NB4 (cell line): ENCODE results near the gene SEMA4G.
A peak's percentile ranks its signal among the peaks of the same experiment; 100 is the strongest.

Source experiments
- DNase-seq: peaks from one replicate; pipeline ENCODE4 v3.0.0; 2010; ENCODE audit warnings: low read depth
- H3K4me3 ChIP-seq: one replicate; pipeline ENCODE4 v1.5.1; 2011; ENCODE audit warnings: mild to moderate bottlenecking, low read depth, low read length, moderate library complexity
- CTCF ChIP-seq: IDR thresholded peaks from one replicate; pipeline ENCODE4 v1.5.1; 2012; ENCODE audit warnings: low read depth, low read length
- MAX ChIP-seq: IDR thresholded peaks from 2 replicates; pipeline ENCODE4 v1.6.1; 2011; ENCODE audit warnings: low read depth, low read length
- MYC ChIP-seq: IDR thresholded peaks from 2 replicates; pipeline ENCODE4 v1.6.1; 2011; ENCODE audit warnings: low read depth, low read length
- POLR2A ChIP-seq: IDR thresholded peaks from 2 replicates; pipeline ENCODE4 v1.6.1; 2011; ENCODE audit warnings: mild to moderate bottlenecking; ENCODE audit not compliant: insufficient read length; ENCODE audit errors: extremely low read depth

Gene SEMA4G, protein sequence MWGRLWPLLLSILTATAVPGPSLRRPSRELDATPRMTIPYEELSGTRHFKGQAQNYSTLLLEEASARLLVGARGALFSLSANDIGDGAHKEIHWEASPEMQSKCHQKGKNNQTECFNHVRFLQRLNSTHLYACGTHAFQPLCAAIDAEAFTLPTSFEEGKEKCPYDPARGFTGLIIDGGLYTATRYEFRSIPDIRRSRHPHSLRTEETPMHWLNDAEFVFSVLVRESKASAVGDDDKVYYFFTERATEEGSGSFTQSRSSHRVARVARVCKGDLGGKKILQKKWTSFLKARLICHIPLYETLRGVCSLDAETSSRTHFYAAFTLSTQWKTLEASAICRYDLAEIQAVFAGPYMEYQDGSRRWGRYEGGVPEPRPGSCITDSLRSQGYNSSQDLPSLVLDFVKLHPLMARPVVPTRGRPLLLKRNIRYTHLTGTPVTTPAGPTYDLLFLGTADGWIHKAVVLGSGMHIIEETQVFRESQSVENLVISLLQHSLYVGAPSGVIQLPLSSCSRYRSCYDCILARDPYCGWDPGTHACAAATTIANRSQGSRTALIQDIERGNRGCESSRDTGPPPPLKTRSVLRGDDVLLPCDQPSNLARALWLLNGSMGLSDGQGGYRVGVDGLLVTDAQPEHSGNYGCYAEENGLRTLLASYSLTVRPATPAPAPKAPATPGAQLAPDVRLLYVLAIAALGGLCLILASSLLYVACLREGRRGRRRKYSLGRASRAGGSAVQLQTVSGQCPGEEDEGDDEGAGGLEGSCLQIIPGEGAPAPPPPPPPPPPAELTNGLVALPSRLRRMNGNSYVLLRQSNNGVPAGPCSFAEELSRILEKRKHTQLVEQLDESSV

DNA sequence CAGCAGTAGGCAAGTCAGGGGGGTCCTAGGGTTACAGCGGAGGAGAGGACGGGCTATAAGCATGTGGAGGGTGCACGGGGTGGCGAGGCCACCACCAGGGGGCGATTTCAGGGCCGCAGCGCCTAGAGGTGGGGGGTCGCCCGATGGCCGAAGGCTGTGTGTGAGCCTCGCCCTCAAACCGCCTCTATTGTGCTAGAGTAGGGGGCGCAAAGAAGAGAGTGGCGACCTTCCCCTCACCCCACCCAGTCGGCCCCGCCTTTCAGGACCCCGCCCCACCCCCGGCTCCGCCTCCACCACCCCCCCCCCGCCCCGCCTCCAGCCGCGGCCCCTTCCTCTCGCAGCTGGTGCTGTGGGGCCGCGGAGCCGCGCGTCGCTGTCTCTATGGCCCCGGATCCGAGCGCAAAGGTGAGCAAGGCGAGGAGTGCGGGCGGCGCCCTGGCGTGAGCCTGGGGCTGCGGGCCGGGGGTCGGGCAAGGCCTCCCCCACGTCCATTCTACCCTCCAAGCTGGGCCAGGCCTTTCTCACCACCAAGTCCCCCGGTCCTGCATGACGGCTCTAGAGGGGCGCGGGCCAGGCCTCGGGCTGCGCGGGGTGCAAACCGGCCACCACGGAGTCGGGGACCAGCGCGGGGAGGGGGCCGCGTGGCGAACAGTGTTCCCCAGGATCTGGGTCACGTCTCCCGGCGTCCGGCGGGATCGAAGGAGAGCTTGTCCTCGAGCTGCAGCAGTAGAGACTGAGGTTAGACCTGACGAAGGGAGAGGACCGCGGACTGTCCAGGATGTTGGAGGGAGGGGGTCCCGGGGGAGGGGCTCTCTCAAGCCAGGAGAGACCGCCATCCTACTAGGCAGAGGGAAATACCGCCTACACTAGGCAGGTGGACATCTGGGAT, at the start of gene SEMA4G:
Gene SEMA4G (plus strand): TSS at position 318 of the 889 bp plus-strand sequence. CDS start 3,409 bp downstream, outside the sequence.
- TF ChIP-seq MAX (no peak), MYC (no peak), CTCF (peak; percentile 50)
- DNase-seq: peak; percentile 57
- H3K4me3 ChIP-seq: no peak within 1 kb of the TSS

- H3K4me3 ChIP-seq: no peak overlapping the region
- TF ChIP-seq MAX (no peak), MYC (no peak), POLR2A (no peak), CTCF (no peak)
- no peak for DNase-seq
Observed at GRCh38 chr10:100923580-100923979, 45.7 kb upstream of the SEMA4G start.

- H3K4me3 ChIP-seq: no peak overlapping the region
- DNase-seq: no peak
- TF ChIP-seq MYC (no peak), MAX (no peak), CTCF (no peak)
Observed at GRCh38 chr10:100927266-100927665, 42.0 kb upstream of the SEMA4G start.

- no peak for DNase-seq
- no peak for TF ChIP-seq MYC
- no peak for TF ChIP-seq MAX
- TF ChIP-seq CTCF: no peak
- TF ChIP-seq POLR2A: no peak
- H3K4me3 ChIP-seq: no peak overlapping the region
Observed at GRCh38 chr10:100928039-100928438, 41.3 kb upstream of the SEMA4G start.

- no peak for TF ChIP-seq MAX
- no peak for TF ChIP-seq CTCF
- TF ChIP-seq MYC: no peak
- TF ChIP-seq POLR2A: no peak
- H3K4me3 ChIP-seq: no peak overlapping the region
- no peak for DNase-seq
Observed at GRCh38 chr10:100930368-100930767, 38.9 kb upstream of the SEMA4G start.
